ENCODE results near the gene RAB6B.

DNA sequence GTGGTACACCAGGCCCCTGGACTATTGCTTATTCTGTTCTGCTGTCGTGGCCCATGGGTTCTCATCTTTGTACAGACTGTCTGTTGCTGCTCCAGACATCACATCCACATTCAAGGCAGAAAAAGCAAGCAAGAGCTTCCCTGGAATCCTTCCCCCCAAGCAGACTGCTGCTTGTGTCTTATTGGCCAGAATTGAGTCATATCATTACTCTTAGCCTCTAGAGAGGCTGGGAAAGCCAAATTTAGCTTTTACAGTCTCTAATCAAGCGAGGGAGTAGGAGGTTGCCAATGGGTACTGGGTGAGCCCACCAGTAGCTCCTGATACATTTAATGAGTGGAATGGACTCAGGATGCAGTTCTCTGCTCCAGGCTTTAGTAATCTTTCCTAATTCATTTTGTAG is 39.4 kb downstream of the RAB6B start:
- TF ChIP-seq, protein P1, sequence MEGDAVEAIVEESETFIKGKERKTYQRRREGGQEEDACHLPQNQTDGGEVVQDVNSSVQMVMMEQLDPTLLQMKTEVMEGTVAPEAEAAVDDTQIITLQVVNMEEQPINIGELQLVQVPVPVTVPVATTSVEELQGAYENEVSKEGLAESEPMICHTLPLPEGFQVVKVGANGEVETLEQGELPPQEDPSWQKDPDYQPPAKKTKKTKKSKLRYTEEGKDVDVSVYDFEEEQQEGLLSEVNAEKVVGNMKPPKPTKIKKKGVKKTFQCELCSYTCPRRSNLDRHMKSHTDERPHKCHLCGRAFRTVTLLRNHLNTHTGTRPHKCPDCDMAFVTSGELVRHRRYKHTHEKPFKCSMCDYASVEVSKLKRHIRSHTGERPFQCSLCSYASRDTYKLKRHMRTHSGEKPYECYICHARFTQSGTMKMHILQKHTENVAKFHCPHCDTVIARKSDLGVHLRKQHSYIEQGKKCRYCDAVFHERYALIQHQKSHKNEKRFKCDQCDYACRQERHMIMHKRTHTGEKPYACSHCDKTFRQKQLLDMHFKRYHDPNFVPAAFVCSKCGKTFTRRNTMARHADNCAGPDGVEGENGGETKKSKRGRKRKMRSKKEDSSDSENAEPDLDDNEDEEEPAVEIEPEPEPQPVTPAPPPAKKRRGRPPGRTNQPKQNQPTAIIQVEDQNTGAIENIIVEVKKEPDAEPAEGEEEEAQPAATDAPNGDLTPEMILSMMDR (IDR thresholded peaks at IDR 0.05; ENCODE audit: low read depth, low read length): no peak
- no peak for TF ChIP-seq EZH2phosphoT487 (IDR thresholded peaks at IDR 0.05; ENCODE audit: low read depth)

All from OCI-LY3 (cell line).